ENCODE measurements around the gene MFSD2B. TPM values are rescaled to one million over a fixed set of nuclear protein-coding genes. Genes with fewer than 3 reads are reported as not detected.

Gene MFSD2B
- polyA plus RNA-seq, 1 donor (not counting 4 experiments of a cell fraction or from before 2014, with no cell fraction given) = 0.10 TPM

DNA sequence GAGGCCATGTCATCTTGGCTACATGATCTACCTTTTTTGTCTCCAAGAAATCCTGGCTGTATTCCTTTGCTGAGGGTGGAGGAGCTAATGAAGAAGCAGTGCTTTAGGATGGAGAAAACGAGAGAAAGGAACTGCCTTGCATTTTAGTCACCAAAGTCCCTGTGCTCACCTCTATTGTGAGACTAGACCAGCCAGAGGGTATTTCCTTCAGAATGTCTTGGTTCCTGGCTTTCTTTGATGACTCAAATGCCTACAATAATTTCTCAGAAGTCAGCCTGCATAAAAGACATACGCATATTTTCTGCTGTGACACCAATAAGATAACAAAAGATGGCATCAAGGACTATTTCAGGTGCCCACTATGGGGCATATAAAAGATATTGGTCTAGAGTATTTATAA is 55.5 kb downstream of the MFSD2B start:
- peaks cover 11 to 15% of the 10 kb centered on the region in 2 experiments for H3K36me3 ChIP-seq (ENCODE audit: control insufficient read depth in 2 of 2, extremely low read depth in 1 of 2, insufficient read depth in 2 of 2, low read length in 2 of 2)
- no peaks in the 10 kb centered on the region for H3K27me3 ChIP-seq (ENCODE audit: control insufficient read depth, extremely low read depth, insufficient read depth, low read length)
- H3K9me3 ChIP-seq (ENCODE audit: control insufficient read depth, low read depth, low read length) = no peaks in the 10 kb centered on the region
- H3K9me1 ChIP-seq (ENCODE audit: control insufficient read depth, extremely low read depth, insufficient read depth, low read length) = peaks cover 3% of the 10 kb centered on the region
- H3K4me1 ChIP-seq (ENCODE audit: control insufficient read depth, extremely low read depth, insufficient read depth, low read length) = no peaks in the 10 kb centered on the region
- DNase-seq (ENCODE audit: low read depth, low spot score) (no peak), FAIRE-seq (no peak)
- H4K20me1 ChIP-seq (ENCODE audit: control insufficient read depth, extremely low read depth, insufficient read depth, low read length) = no peaks in the 10 kb centered on the region
- dilution Hi-C loops (cut with MboI; ENCODE audit: extremely low pct_ligation_motif_present, low sequenced_read_pairs) = no loop called here
- H3K4me3 ChIP-seq (ENCODE audit: control insufficient read depth in 2 of 3, extremely low read depth in 1 of 3, insufficient read depth in 2 of 3, low read depth in 1 of 3, low read length in 3 of 3) = no peak overlapping the region
- no peak overlapping the region for H3K4me2 ChIP-seq (ENCODE audit: control insufficient read depth, extremely low read depth, insufficient read depth, low read depth, low read length)
- no peak for TF ChIP-seq EZH2 (IDR thresholded peaks at IDR 0.05; ENCODE audit: low read length)
- TF ChIP-seq, protein P1, sequence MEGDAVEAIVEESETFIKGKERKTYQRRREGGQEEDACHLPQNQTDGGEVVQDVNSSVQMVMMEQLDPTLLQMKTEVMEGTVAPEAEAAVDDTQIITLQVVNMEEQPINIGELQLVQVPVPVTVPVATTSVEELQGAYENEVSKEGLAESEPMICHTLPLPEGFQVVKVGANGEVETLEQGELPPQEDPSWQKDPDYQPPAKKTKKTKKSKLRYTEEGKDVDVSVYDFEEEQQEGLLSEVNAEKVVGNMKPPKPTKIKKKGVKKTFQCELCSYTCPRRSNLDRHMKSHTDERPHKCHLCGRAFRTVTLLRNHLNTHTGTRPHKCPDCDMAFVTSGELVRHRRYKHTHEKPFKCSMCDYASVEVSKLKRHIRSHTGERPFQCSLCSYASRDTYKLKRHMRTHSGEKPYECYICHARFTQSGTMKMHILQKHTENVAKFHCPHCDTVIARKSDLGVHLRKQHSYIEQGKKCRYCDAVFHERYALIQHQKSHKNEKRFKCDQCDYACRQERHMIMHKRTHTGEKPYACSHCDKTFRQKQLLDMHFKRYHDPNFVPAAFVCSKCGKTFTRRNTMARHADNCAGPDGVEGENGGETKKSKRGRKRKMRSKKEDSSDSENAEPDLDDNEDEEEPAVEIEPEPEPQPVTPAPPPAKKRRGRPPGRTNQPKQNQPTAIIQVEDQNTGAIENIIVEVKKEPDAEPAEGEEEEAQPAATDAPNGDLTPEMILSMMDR (optimal IDR thresholded peaks at IDR 0.05 in 1 of 3, IDR thresholded peaks at IDR 0.05 in 1 of 3, conservative IDR thresholded peaks at IDR 0.05 in 1 of 3; ENCODE audit: extremely low read depth in 1 of 3, insufficient read depth in 2 of 3, low read length in 3 of 3) = no peak
- no peak overlapping the region for H2AFZ ChIP-seq (ENCODE audit: control insufficient read depth, low read length)
- no peak overlapping the region for H3K9ac ChIP-seq (ENCODE audit: control insufficient read depth, extremely low read depth, insufficient read depth, low read length)
- no peak overlapping the region for H3K27ac ChIP-seq (ENCODE audit: control insufficient read depth, insufficient read depth, low read length)
- peaks cover 12% of the 10 kb centered on the region for H3K79me2 ChIP-seq (ENCODE audit: control insufficient read depth, insufficient read depth, low read length)

DNA sequence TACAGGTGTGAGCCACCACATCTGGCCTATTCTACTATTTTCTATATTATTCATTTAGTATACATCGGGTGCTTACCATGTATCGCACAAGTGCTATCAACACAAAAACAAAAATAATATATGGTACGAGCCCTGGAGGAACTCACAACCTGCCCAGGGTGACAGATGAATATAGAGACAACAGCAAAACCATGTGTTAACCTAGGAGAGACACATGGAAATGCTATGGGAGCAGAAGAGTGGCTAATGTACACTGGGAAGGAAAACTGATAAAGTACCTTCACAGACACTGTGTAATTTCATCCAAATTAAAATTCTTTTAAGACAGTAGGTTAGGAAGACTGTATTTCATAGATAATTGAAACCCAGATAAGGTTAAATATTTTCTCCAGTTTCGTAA is 62.4 kb downstream of the MFSD2B start:
- no peaks in the 10 kb centered on the region for H3K27me3 ChIP-seq (ENCODE audit: control insufficient read depth, extremely low read depth, insufficient read depth, low read length)
- dilution Hi-C loops (cut with MboI; ENCODE audit: extremely low pct_ligation_motif_present, low sequenced_read_pairs) = no loop called here
- H2AFZ ChIP-seq (ENCODE audit: control insufficient read depth, low read length) = no peak overlapping the region
- peaks cover 4% of the 10 kb centered on the region for H4K20me1 ChIP-seq (ENCODE audit: control insufficient read depth, extremely low read depth, insufficient read depth, low read length)
- H3K4me1 ChIP-seq (ENCODE audit: control insufficient read depth, extremely low read depth, insufficient read depth, low read length) = no peaks in the 10 kb centered on the region
- no peaks in the 10 kb centered on the region for H3K9me3 ChIP-seq (ENCODE audit: control insufficient read depth, low read depth, low read length)
- TF ChIP-seq EZH2 (IDR thresholded peaks at IDR 0.05; ENCODE audit: low read length) = no peak
- TF ChIP-seq, protein P1 (optimal IDR thresholded peaks at IDR 0.05 in 1 of 3, IDR thresholded peaks at IDR 0.05 in 1 of 3, conservative IDR thresholded peaks at IDR 0.05 in 1 of 3; ENCODE audit: extremely low read depth in 1 of 3, insufficient read depth in 2 of 3, low read length in 3 of 3) = no peak
- H3K36me3 ChIP-seq (ENCODE audit: control insufficient read depth in 2 of 2, extremely low read depth in 1 of 2, insufficient read depth in 2 of 2, low read length in 2 of 2) = peaks cover 16 to 19% of the 10 kb centered on the region in 2 experiments
- H3K79me2 ChIP-seq (ENCODE audit: control insufficient read depth, insufficient read depth, low read length) = peaks cover 56% of the 10 kb centered on the region
- FAIRE-seq (no peak), DNase-seq (ENCODE audit: low read depth, low spot score) (no peak)
- no peak overlapping the region for H3K27ac ChIP-seq (ENCODE audit: control insufficient read depth, insufficient read depth, low read length)
- H3K9ac ChIP-seq (ENCODE audit: control insufficient read depth, extremely low read depth, insufficient read depth, low read length) = no peak overlapping the region
- no peak overlapping the region for H3K4me2 ChIP-seq (ENCODE audit: control insufficient read depth, extremely low read depth, insufficient read depth, low read depth, low read length)
- H3K9me1 ChIP-seq (ENCODE audit: control insufficient read depth, extremely low read depth, insufficient read depth, low read length) = peaks cover 3% of the 10 kb centered on the region
- no peak overlapping the region for H3K4me3 ChIP-seq (ENCODE audit: control insufficient read depth in 2 of 3, extremely low read depth in 1 of 3, insufficient read depth in 2 of 3, low read depth in 1 of 3, low read length in 3 of 3)

Data from keratinocyte (primary cell).